Ovary (tissue), 3 donors: ENCODE results near the gene C2orf81.

Source experiments
- CTCF ChIP-seq, 3 donors: fragments of 450-650 bp in 2 of 3; fragments of 200-600 bp in 1 of 3; IDR thresholded peaks; one replicate each; pipeline versions ENCODE4 v1.5.1 to v1.8.0; 2016 to 2022; ENCODE audit warnings: antibody characterized with exemption in 3 of 3, mild to moderate bottlenecking in 1 of 3
- POLR2A ChIP-seq: fragments of 450-650 bp; IDR thresholded peaks from one replicate; pipeline ENCODE4 v1.6.1; 2017; ENCODE audit warnings: antibody characterized with exemption, mild to moderate bottlenecking, moderate library complexity
- donor health status: DM: no; HTN: no; CAD: no.

- TF ChIP-seq POLR2A: no peak
- no peak for TF ChIP-seq CTCF (IDR thresholded peaks at IDR 0.05)
Observed at GRCh38 chr2:74401891-74402290, 19.5 kb downstream of the C2orf81 start.
